GM21737 (cell line): ENCODE results near the gene IGF2BP3.

Experiments used
- ATAC-seq: cut with Tn5 transposase; IDR thresholded peaks from one replicate; pipeline ENCODE4 v1.9.1; 2021; ENCODE audit warnings: mild to moderate bottlenecking, moderate library complexity; ENCODE audit not compliant: unreplicated experiment

Gene IGF2BP3

GRCh38 chr7:23272275-23272674, 198.0 kb downstream of the IGF2BP3 start:
- no peak for ATAC-seq

- no peak for ATAC-seq
Observed at GRCh38 chr7:23268746-23269145, 201.5 kb downstream of the IGF2BP3 start.

DNA sequence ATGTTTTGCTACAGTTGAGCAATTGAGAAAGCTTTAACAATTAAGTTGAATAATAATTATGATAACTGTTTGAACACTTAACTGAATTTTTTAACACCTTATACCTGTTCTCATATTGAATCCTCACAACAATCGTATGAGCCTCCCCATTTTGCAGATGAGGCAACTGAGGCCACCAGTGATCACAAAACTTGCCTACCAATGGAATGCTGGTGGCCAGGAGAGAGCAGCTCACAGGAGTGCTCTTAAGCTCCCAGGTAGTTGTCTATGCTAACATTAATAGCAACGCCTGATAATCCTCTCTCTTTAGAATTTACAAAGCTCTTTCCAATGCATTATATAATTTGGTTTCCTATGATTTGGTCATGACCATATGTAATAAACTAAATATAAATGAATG, 202.1 kb downstream of the IGF2BP3 start:
- no peak for ATAC-seq

DNA sequence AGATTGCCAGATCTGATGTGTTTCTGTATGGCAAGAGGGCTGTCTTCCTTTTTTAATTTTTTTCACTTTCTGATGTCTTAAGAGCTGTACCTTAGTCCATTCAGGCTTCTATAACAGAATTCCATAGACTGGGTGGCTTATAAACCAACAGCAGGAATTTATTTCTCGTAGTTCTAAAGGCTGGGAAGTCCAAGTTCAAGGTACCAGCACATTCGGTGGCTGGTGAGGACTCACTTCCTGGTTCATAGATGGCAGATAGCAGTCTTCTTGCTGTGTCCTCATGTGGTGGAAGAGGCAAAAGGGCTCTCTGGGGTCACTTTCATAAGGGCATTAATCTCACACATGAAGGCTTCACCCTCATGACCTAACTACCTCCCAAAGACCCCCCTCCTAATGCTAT, 202.9 kb downstream of the IGF2BP3 start:
- ATAC-seq: no peak

- ATAC-seq: no peak
Observed at GRCh38 chr7:23266918-23267317, 203.4 kb downstream of the IGF2BP3 start.

- ATAC-seq: no peak
Observed at GRCh38 chr7:23264916-23265458, 205.3 kb downstream of the IGF2BP3 start.

DNA sequence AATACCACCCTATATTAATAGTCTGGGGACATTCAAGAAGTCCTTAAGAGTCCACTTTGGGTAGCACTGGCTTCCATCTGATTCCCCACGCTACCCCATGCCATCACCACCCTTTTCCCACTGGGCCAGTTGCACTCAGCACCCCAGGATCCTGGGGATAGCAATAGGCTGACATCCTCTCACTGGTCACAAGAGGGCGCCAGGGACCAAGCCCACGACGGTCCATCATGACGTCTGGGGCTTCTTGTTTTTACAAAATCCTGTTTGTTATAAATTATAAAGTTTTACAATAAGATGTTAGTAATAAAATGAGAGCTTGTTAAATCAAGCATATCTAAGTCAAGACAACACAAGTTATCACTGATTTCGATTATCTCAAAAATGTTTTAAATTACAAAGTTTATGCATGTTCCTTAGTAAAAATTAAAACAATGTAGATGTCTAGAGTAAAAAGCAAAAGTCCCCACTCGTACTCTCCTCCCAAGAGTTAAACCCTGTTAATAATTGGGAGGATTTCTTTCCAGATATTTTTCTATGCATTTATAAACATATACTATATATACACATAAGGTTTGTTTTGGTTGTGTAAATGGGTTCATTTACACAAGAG, 208.3 kb downstream of the IGF2BP3 start:
- no peak for ATAC-seq

DNA sequence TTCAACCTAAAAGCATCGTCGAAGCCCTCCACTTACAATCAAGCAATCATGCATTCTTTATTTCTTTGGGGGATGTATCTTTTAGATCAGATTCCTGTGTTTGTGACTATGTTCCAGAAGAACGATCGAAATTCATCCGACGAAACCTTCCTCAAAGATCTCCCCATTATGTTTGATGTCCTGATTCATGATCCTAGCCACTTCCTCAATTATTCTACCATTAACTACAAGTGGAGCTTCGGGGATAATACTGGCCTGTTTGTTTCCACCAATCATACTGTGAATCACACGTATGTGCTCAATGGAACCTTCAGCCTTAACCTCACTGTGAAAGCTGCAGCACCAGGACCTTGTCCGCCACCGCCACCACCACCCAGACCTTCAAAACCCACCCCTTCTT, 209.9 kb downstream of the IGF2BP3 start:
- no peak for ATAC-seq
